ENCODE results near the gene GPR45. TPM values are rescaled to one million over a fixed set of nuclear protein-coding genes. Genes with fewer than 3 reads are reported as not detected.

GPR45 gene
- total and polyA plus RNA-seq, 2 of the 13 experiments (the other 11 are each of a cell fraction or from before 2014, with no cell fraction given): not detected

DNA sequence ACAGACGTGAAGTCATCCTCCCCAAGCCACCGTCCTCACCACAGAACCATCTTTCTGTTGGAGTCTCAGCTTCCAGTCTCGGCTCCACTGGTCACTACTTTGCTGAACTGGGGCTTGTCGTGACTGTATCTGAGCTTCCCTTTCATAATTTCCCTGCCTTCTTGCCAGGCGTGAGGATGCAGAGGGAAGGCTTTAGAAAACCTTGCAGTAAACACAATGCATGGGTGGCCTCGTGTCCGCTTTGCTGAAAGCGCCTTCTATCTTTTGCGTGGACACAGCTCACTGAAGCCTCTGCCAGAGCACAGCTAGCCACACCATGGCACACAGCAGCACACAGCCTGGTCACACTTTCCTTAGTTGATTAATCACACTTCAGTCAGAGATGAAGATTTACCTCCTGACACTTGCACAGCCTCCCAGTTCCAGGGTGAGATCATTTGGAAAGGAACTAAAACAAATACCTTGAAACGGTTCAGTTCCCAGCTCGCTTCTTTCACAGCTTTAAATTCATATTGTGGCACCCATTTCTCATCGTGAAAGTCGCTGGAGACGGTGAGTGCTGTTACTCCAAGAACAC lies 2.8 kb upstream of the GPR45 start:
- Histone ChIP-seq H3K36me3 (replicated peaks in 1 of 2; ENCODE audit: control insufficient read depth in 1 of 2, insufficient read depth in 2 of 2, low read length in 2 of 2) (no peaks in the 10 kb centered on the region), H4K20me1 (ENCODE audit: insufficient read depth, low read length) (no peaks in the 10 kb centered on the region), H2AFZ (ENCODE audit: low read length) (no peak overlapping the region), H3K4me2 (ENCODE audit: low read depth, low read length) (no peak overlapping the region), H3K79me2 (ENCODE audit: insufficient read depth, low read length) (no peaks in the 10 kb centered on the region), H3K27me3 (ENCODE audit: control insufficient read depth in 1 of 2, insufficient read depth in 2 of 2, low read length in 2 of 2) (peaks cover 0 to 9% of the 10 kb centered on the region in 2 experiments; a peak in 2 of 5 replicates), H3K9ac (ENCODE audit: insufficient read depth, low read depth, low read length) (no peak overlapping the region), H3K27ac (ENCODE audit: extremely low read length, insufficient read depth, low read length) (no peak overlapping the region), H3K4me3 (replicated peaks in 1 of 3; ENCODE audit: insufficient read depth in 1 of 3, low read depth in 2 of 3, low read length in 3 of 3) (no peak overlapping the region), H3K4me1 (ENCODE audit: insufficient read depth, low read length) (no peaks in the 10 kb centered on the region), H3K9me3 (ENCODE audit: low read length) (no peaks in the 10 kb centered on the region)
- FAIRE-seq: no peak
- TF ChIP-seq YEATS4 (CRISPR knock-in tag; IDR thresholded peaks at IDR 0.05; ENCODE audit: borderline replicate concordance) (no peak), ZNF329 (CRISPR knock-in tag; IDR thresholded peaks at IDR 0.05; ENCODE audit: low read depth) (no peak), ZNF556 (CRISPR knock-in tag; IDR thresholded peaks at IDR 0.05; ENCODE audit: borderline replicate concordance) (no peak), ZNF510 (CRISPR knock-in tag; IDR thresholded peaks at IDR 0.05; ENCODE audit: low read depth) (no peak), FOXK2 (IDR thresholded peaks at IDR 0.05) (no peak), RAD51 (IDR thresholded peaks at IDR 0.05; ENCODE audit: borderline replicate concordance) (no peak), PAF1 (CRISPR knock-in tag; IDR thresholded peaks at IDR 0.05) (no peak), HNRNPLL (IDR thresholded peaks at IDR 0.05; ENCODE audit: low read depth, low read length, poor library complexity, severe bottlenecking) (no peak), HOXA7 (CRISPR knock-in tag; IDR thresholded peaks at IDR 0.05) (no peak), ZNF761 (CRISPR knock-in tag; conservative IDR thresholded peaks at IDR 0.05) (no peak)
- TF ChIP-seq, protein P1, sequence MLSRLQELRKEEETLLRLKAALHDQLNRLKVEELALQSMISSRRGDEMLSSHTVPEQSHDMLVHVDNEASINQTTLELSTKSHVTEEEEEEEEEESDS (CRISPR knock-in tag; IDR thresholded peaks at IDR 0.05; ENCODE audit: borderline replicate concordance): no peak
- TF ChIP-seq, protein P2, sequence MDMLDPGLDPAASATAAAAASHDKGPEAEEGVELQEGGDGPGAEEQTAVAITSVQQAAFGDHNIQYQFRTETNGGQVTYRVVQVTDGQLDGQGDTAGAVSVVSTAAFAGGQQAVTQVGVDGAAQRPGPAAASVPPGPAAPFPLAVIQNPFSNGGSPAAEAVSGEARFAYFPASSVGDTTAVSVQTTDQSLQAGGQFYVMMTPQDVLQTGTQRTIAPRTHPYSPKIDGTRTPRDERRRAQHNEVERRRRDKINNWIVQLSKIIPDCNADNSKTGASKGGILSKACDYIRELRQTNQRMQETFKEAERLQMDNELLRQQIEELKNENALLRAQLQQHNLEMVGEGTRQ (IDR thresholded peaks at IDR 0.05; ENCODE audit: low read depth, low read length): no peak
- TF ChIP-seq, protein P2 (CRISPR knock-in tag; IDR thresholded peaks at IDR 0.05; ENCODE audit: borderline replicate concordance): no peak
- TF ChIP-seq, protein P3, sequence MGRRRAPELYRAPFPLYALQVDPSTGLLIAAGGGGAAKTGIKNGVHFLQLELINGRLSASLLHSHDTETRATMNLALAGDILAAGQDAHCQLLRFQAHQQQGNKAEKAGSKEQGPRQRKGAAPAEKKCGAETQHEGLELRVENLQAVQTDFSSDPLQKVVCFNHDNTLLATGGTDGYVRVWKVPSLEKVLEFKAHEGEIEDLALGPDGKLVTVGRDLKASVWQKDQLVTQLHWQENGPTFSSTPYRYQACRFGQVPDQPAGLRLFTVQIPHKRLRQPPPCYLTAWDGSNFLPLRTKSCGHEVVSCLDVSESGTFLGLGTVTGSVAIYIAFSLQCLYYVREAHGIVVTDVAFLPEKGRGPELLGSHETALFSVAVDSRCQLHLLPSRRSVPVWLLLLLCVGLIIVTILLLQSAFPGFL (CRISPR knock-in tag; IDR thresholded peaks at IDR 0.05): no peak
- TF ChIP-seq, protein P4, sequence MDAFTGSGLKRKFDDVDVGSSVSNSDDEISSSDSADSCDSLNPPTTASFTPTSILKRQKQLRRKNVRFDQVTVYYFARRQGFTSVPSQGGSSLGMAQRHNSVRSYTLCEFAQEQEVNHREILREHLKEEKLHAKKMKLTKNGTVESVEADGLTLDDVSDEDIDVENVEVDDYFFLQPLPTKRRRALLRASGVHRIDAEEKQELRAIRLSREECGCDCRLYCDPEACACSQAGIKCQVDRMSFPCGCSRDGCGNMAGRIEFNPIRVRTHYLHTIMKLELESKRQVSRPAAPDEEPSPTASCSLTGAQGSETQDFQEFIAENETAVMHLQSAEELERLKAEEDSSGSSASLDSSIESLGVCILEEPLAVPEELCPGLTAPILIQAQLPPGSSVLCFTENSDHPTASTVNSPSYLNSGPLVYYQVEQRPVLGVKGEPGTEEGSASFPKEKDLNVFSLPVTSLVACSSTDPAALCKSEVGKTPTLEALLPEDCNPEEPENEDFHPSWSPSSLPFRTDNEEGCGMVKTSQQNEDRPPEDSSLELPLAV (CRISPR knock-in tag; conservative IDR thresholded peaks at IDR 0.05; ENCODE audit: low read depth): no peak
- DNase-seq (ENCODE audit: low spot score): no peak
- WGBS (ENCODE audit: low lambda C conversion rate): 34% methylated on average over 14 of the region's 14 CpGs
- in situ Hi-C loops (cut with HindIII; ENCODE audit: extremely low pct_ligation_motif_present, low pct_unique_long_range_greater_than_20kb): loop anchor here (5.0 kb wide), 1 partner anchor 126 kb away; no protein-coding TSS in a partner anchor
- no peak for ATAC-seq
- BruUV-seq (replicated peaks): no TSS peak
- intact Hi-C loops (cut with micrococcal nuclease; ENCODE audit: unreplicated experiment): loop anchor here (1.0 kb wide), 1 partner anchor 124 kb away; no protein-coding TSS in a partner anchor
- POLR2A ChIA-PET: no interaction called here
- CTCF ChIA-PET (ENCODE audit: low intra/inter-chr PET ratio, low total read pairs): interaction anchor here (2.3 kb wide), 1 partner anchor 124 kb away, joined by 27 read pairs; no protein-coding TSS in a partner anchor
